ENCODE measurements around the gene NRAS.
"Not testable (repeated sequence)": the region's sequence is repeated elsewhere in the genome, so short reads cannot be mapped to it uniquely, and the experiment has no call there.

The NRAS gene

DNA sequence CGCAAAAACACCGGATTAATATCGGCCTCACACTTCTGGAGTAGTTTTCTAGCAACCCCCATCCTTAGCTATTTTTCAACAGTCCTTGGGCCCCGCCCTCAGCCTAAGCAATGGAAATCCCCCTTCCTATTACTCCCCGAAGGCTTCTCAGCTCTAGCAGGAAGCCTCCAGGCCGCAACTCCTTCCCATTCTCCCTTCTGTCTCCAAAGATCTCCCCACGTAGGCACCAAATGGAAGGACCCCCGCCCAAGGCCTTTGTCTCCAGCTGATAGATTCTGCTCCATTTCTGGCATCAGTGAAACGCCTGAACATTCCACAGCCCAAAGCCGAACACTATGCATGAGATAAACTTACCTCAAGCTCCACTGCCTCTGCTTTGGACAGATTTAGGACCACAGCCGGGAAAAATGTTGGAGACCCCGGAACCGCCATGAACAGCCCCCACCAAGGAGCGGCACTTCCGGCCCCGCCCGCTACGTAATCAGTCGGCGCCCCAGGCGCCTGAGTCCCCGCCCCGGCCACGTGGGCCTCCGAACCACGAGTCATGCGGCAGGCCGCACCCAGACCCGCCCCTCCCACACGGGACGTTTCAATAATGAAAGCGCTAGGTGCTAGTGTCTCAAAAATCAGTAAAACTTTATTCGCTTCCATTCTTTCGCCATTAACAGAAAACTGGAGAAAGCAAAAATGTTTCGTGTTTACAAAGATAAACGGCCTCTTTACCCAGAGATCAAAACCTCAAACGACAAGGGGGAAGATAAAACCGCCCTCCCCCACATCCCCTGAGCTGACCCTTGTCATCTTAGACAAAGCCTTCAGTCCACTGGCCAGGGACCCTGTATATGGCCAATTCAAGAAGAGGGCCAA, at the start of gene NRAS:
TSS of gene NRAS (minus strand) at position 468 of the 867 bp plus-strand sequence. CDS start 611 bp downstream, outside the sequence.
- peak; percentile 78 to 82 for DNase-seq

DNA sequence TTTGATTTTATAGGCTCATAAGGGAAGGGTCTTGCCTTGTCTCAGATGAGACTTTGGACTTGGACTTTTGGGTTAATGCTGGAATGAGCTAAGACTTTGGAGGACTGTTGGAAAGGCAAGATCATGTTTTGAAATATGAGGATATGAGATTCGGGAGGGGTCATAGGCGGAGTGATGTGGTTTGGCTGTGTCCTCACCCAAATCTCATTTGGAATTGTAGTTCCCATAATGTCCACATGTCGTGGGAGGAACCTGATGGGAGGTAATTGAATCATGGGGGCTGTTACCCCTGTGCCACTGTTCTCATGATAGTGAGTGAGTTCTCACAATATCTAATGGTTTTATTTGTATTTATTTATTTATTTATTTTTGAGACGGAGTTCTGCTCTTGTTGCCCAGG, 48.1 kb upstream of the NRAS start:
- no peak for DNase-seq

GRCh38 chr1:114758256-114758832, 41.8 kb upstream of the NRAS start:
- no peak for DNase-seq

DNA sequence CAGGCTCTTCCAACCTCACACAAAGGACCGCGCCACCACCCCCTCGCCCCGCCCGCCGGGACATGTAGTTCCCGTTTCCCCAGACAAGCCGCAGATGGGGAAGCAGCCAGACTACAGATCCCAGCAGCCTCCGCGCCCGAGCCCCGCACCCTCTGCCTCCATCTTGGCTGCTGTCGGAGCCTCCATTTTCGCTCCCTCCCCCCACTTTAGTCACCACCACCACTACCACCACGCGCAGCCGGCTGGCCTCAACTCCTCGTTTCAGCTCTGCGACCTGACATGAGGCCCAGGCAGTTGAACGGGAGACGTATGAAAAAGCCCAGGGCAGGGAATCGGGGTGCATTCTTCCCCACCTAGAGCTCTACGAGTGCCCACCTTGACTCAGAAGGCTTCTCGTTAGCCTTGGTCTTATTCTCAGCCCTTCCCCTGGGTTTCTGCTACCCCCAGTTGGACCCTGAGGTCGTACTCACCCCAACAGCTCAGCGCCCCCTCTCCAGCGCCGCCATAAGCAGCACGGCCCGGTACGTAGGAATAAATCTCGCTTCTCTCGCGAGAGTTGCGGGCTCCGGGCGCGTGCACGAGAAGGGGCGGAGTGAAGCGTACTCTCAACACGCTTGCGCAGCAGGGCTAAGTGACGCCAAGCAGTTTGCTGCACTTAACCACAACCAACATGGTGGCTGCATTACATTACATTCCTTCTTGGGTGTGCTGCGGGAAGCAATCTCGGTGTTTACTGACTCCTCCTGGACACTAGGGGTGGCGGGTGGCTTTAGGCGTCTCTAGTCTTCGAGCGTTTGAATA, 41.1 kb upstream of the NRAS start, which contains the start of gene CSDE1:
TSS of gene CSDE1 (minus strand) at position 530 of the 801 bp plus-strand sequence. CDS start 18,094 bp downstream, outside the sequence.
- DNase-seq: peak; percentile 96 to 98

DNA sequence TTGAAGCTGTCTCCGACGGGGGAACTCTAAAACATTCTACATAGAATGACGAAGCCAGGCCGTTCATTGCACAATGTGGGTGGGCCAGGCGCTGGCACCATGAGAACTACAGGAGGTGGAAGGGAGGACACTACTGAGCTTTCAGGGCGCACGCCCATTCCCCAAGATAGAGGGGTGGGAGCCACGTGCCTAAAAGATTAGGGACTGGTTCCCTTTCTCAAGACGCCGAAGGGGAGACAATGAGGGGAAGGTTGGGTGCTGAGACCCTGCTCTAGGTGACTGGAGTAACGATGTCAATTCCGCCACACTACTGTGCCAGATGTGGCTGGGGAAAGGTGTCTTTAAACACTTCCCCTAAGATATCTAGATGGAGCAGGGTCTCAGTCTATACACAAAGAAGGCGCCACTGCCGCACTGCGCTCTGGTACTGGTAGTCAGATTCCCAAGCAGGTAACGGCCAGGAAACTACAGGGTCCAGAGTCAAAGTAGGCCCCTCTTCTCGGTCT, 40.4 kb upstream of the NRAS start:
- no peak for DNase-seq

- no peak for DNase-seq
These were observed 39.7 kb upstream of the NRAS start for GRCh38 chr1:114756009-114756892.

- DNase-seq: no peak
These were observed 38.7 kb upstream of the NRAS start for GRCh38 chr1:114755006-114755931.

- DNase-seq: not testable (repeated sequence)
These were observed 37.1 kb upstream of the NRAS start for GRCh38 chr1:114753702-114754101.

- DNase-seq: no peak
These were observed 36.6 kb upstream of the NRAS start for GRCh38 chr1:114753143-114753542.

- DNase-seq: no peak
These were observed 34.2 kb upstream of the NRAS start for GRCh38 chr1:114750780-114751179.

GRCh38 chr1:114749835-114750234, 33.3 kb upstream of the NRAS start:
- DNase-seq: no peak

DNA sequence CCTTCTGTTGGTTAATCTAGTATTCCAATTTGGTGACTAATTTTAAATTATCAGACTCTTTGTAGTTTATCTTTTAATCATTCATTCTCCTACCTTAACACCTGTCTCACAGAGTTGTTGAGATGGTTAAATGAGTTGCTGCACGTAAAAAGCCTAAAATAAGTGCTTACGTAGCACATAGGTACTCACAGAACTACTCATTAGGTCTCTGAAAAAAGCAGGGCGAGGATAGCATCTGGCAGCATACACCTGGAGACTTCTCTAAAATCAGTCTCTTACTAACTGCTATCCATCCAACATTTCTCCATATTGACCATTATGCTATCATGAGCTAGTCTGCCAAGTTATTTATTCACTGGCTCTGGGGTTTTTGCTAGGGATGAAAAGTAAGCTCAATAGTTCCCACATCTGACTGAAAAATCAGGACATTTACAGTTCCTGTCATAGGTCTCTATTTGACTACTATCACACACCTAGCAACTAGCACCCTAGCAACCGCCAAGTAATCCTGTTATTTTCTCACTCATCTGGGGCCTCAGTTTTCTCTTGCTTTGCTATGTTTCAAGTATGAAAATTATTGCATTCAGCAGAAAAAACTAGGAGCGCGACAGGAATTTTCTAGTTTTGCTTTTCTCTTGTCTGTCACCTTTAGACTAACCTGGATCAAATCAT, 30.0 kb upstream of the NRAS start:
- DNase-seq: no peak

DNA sequence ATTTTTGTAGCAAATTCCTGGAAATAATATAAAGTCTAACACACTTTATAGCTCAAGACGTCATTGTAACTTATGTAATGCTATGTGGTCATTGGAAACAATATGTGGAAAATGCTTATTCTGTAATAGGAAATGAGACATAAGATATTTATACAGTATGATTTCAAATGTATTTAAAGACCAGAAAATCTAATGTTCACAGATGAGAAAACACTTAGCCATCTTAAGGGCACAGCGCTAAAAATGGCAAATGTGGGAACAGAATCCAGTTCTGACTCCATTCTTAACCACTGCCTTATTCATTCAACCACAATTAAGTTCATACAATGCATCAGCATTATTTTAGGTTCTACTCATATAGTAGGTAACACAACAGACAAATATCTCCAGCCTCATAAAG, 28.7 kb upstream of the NRAS start:
- DNase-seq: no peak

- no peak for DNase-seq
These were observed 25.6 kb upstream of the NRAS start for GRCh38 chr1:114741963-114742746.

DNA sequence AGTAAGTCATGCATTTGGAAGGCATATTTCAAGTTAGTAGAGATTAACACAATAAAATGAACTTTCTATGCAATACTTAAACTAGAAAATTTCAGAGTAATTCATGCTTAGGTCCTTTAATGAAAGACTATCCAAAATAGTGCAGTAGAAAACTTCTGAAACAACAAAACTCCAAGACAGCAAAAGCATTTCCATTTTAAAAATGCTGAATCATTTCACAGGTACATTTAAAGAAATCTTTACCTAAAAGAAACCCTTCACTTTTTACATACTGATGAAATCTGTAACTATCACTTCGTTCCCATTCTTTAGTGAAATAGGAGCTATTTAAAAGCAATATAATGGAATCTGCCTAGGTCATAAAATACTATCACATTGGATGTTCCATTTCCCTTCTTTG, 23.8 kb upstream of the NRAS start:
- DNase-seq: no peak

GRCh38 chr1:114737314-114737849, 20.8 kb upstream of the NRAS start:
- DNase-seq: no peak

- no peak for DNase-seq
These were observed 18.9 kb upstream of the NRAS start for GRCh38 chr1:114735479-114735878.

DNA sequence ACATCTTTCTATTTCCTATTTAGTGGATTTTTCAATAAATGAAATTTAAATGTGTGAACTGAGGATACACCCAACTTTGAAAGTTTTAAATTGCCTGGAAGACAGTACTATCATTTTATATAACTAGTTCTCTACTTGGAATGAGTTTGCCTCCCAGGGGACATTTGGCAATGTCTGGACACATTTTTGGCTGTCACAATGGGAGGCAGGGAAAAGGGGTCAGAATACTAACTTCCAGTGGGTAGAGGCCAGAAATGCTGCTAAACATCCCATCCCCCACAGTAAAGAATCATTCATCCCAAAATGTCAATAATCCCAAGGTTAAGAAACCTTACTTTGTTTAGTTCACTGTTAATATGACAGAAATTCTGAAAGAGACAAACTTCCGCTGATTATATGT, 13.2 kb upstream of the NRAS start:
- no peak for DNase-seq

- DNase-seq: no peak
These were observed 12.0 kb upstream of the NRAS start for GRCh38 chr1:114728553-114728952.
